K562 treated with DMSO at 1 percent for 48 hours (cell line): ENCODE measurements around the gene ORAI1. TPM values are rescaled to one million over a fixed set of nuclear protein-coding genes. Genes with fewer than 3 reads are reported as not detected.

ENCODE experiments used
- total RNA-seq: library from RNA; unstranded; fragments of 300-600 nt; gene quantifications from 2 replicates; pipeline ENCODE4 v1.2.3, GENCODE V29; 2022; ENCODE audit warnings: low replicate concordance; ENCODE audit errors: extremely low read depth

ORAI1 gene
- not detected in 2 replicates for total RNA-seq

DNA sequence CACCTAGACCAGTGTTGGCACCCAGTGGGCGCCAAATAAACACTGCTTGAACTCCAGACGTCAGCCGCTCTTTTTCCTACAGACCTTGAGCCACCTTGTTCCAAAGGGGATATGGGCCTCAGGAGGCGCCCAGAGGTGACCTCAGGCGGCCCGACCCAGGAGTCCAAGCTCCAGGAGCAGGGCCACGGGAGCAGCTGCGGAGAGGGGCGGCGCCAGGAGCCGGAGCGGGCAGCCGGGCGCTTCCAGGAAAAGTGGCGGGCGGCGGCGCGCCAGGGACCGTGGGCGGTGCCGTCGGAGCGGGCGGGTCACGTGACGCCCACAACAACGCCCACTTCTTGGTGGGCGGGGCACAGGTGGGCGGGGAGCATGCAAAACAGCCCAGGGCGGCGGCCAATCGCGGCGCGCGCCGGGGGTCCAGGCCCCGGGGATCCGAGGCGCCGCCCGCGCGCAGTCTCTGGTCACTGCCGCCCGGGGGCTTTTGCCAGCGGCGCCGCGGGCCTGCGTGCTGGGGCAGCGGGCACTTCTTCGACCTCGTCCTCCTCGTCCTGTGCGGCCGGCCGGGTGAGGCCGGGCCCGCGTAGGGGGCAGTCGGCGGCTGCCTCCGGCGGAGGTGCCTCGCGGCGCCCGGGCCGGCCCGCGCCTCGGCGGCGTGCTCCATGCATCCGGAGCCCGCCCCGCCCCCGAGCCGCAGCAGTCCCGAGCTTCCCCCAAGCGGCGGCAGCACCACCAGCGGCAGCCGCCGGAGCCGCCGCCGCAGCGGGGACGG lies at the start of gene ORAI1:
Gene ORAI1, plus strand, starts transcription at position 444 of the 766 bp plus-strand sequence.

DNA sequence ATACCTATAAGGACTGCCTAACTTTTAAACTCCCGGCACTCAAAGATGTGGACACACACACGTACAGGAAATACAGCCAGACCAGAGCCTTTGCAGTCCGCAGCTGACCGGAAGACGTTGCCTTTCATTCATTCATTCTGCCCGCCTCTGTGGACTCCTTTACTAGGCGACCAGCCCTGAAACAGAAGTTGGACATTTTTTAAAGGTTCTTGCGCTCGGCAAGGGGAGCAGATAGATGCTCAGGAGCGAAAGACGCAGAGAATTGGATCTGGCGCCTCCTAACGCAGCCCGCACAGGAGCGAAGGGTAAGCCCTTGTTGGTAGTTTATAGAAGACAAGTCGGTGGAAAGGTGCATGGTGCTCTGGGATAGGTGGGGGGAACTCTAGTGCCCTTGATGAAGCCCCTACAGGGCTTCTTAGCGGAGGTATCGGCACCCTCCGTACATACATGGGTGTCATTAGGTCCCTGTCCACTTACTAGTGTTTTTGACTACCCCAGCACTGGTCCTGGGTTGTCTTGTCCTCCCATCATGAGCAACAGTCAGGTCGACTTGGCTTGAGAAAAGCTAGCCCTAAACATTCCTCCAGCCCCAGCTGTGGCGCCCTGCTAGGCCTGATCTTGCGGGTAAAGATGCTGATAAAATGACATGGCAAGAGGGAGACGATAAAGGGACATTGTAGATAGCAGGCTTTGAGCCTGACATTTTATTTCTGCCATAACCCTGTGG lies 45.2 kb upstream of the ORAI1 start, which contains the start of gene KDM2B:
Gene KDM2B, minus strand, starts transcription at position 65 of the 727 bp plus-strand sequence. CDS start 112 bp downstream, outside the sequence.

DNA sequence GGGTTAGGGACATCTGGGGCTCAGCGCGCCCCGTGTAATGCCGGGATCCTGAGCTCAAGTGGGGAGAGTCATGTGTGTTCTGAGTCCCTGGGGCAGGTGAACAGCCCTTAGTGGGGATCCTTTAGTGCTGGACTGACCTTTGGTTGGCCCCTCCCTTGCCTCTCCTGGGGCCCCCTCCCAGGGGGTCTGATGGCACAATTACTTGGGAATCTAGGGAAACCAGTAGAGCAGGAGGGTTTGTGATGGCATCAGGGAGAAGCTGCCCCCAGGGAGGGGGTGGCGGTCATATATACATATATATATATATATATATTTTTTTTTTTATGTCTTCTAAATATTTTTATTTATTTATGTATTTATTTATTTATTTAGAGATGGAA lies 43.2 kb downstream of the ORAI1 start, which contains the start of gene MORN3:
Gene MORN3, minus strand, starts transcription at position 134 of the 380 bp plus-strand sequence. CDS start 171 bp downstream, outside the sequence.

Other genes with a start within 250 kb of the ORAI1 start
- gene RNF34, start 226.4 kb upstream of the ORAI1 start, total RNA-seq = not detected in 2 replicates
- gene KDM2B, start 45.5 kb upstream of the ORAI1 start, total RNA-seq = not detected in 2 replicates
- not detected in 2 replicates for gene MORN3, start 43.1 kb downstream of the ORAI1 start, total RNA-seq
- not detected in 2 replicates for gene TMEM120B, start 86.2 kb downstream of the ORAI1 start, total RNA-seq
- gene RHOF, start 167.2 kb downstream of the ORAI1 start, total RNA-seq = not detected in 2 replicates
- not detected in 2 replicates for gene SETD1B, start 177.5 kb downstream of the ORAI1 start, total RNA-seq
- not detected in 2 replicates for gene HPD, start 232.3 kb downstream of the ORAI1 start, total RNA-seq